NT2/D1 (cell line): ENCODE measurements around the gene FBXL20.
A peak's percentile ranks its signal among the peaks of the same experiment; 100 is the strongest.

ENCODE experiments used
- DNase-seq: peaks from one replicate; pipeline ENCODE4 v3.0.0-alpha.2; 2011; ENCODE audit warnings: low read depth, low spot score
- H3K27me3 ChIP-seq: 2 replicates; pipeline ENCODE4 v1.6.0; 2011; ENCODE audit warnings: mild to moderate bottlenecking; ENCODE audit not compliant: insufficient read length, insufficient read depth
- H3K36me3 ChIP-seq: 2 replicates; pipeline ENCODE4 v1.6.1; 2011; ENCODE audit warnings: mild to moderate bottlenecking, low read length, mixed read lengths; ENCODE audit not compliant: insufficient read depth, insufficient read length
- H3K4me1 ChIP-seq: 2 replicates; pipeline ENCODE4 v1.5.1; 2011; ENCODE audit not compliant: insufficient read depth, insufficient read length
- H3K4me3 ChIP-seq: 2 replicates; pipeline ENCODE4 v1.5.1; 2011; ENCODE audit warnings: low read depth; ENCODE audit not compliant: insufficient read length
- H3K9ac ChIP-seq: 2 replicates; pipeline ENCODE4 v1.6.0; 2011; ENCODE audit warnings: low read depth; ENCODE audit not compliant: insufficient read length
- H3K9me3 ChIP-seq: 2 replicates; pipeline ENCODE4 v1.5.1; 2011; ENCODE audit warnings: mild to moderate bottlenecking, low read length; ENCODE audit not compliant: insufficient read depth
- SUZ12 ChIP-seq: IDR thresholded peaks from 2 replicates; pipeline ENCODE4 v1.6.1; 2011; ENCODE audit not compliant: insufficient read length, insufficient read depth; ENCODE audit errors: extremely low read depth
- YY1 ChIP-seq: IDR thresholded peaks from 2 replicates; pipeline ENCODE4 v1.6.1; 2011; ENCODE audit not compliant: insufficient read length, insufficient read depth
- ZNF274 ChIP-seq: IDR thresholded peaks from 2 replicates; pipeline ENCODE4 v1.6.1; 2011; ENCODE audit warnings: mild to moderate bottlenecking, low read depth, low read length

FBXL20 gene

GRCh38 chr17:39229274-39229913, 172.0 kb downstream of the FBXL20 start:
- TF ChIP-seq ZNF274: no peak
- peaks cover 21% of the 10 kb centered on the region for H3K27me3 ChIP-seq
- no peak for DNase-seq
- H3K9ac ChIP-seq: no peak overlapping the region
- peaks cover 12% of the 10 kb centered on the region for H3K4me1 ChIP-seq
- no peak overlapping the region for H3K4me3 ChIP-seq
- H3K9me3 ChIP-seq: no peaks in the 10 kb centered on the region
- no peaks in the 10 kb centered on the region for H3K36me3 ChIP-seq

GRCh38 chr17:39227364-39227919, 174.0 kb downstream of the FBXL20 start:
- DNase-seq: no peak
- Histone ChIP-seq H3K27me3 (peaks cover 41% of the 10 kb centered on the region), H3K9me3 (no peaks in the 10 kb centered on the region), H3K36me3 (no peaks in the 10 kb centered on the region), H3K9ac (no peak overlapping the region), H3K4me3 (no peak overlapping the region), H3K4me1 (peaks cover 24% of the 10 kb centered on the region)
- TF ChIP-seq YY1: no peak
- TF ChIP-seq SUZ12: no peak
- no peak for TF ChIP-seq ZNF274

- Histone ChIP-seq H3K36me3 (no peaks in the 10 kb centered on the region), H3K9me3 (no peaks in the 10 kb centered on the region), H3K4me1 (peaks cover 21% of the 10 kb centered on the region), H3K4me3 (no peak overlapping the region), H3K27me3 (peaks cover 48% of the 10 kb centered on the region), H3K9ac (peak overlapping the region; percentile 6)
- TF ChIP-seq SUZ12 (no peak), ZNF274 (no peak), YY1 (no peak)
- peak; percentile 76 for DNase-seq
Observed at GRCh38 chr17:39225959-39226683, 175.3 kb downstream of the FBXL20 start.

GRCh38 chr17:39225308-39225958, 176.0 kb downstream of the FBXL20 start, which contains the start of gene STAC2:
Gene STAC2 (minus strand): TSS chr17:39225945. CDS start chr17:39225502, 443 bp downstream.
- Histone ChIP-seq H3K9me3 (no peaks in the 10 kb centered on the region), H3K27me3 (peaks cover 48% of the 10 kb centered on the region), H3K9ac (peak within 1 kb of the TSS; percentile 25), H3K4me3 (peak within 1 kb of the TSS; percentile 60), H3K4me1 (peaks cover 19% of the 10 kb centered on the region), H3K36me3 (no peaks in the 10 kb centered on the region)
- TF ChIP-seq YY1 (no peak), ZNF274 (no peak), SUZ12 (no peak)
- no peak for DNase-seq

GRCh38 chr17:39224778-39225307, 176.6 kb downstream of the FBXL20 start:
- no peak for DNase-seq
- Histone ChIP-seq H3K4me1 (peaks cover 23% of the 10 kb centered on the region), H3K27me3 (peaks cover 48% of the 10 kb centered on the region), H3K9me3 (no peaks in the 10 kb centered on the region), H3K4me3 (peak overlapping the region; percentile 60), H3K36me3 (no peaks in the 10 kb centered on the region), H3K9ac (peak overlapping the region; percentile 25)
- TF ChIP-seq SUZ12: peak; percentile 52
- TF ChIP-seq ZNF274: no peak
- no peak for TF ChIP-seq YY1

GRCh38 chr17:39223907-39224777, 177.3 kb downstream of the FBXL20 start:
- H3K27me3 ChIP-seq: peaks cover 48% of the 10 kb centered on the region
- no peaks in the 10 kb centered on the region for H3K36me3 ChIP-seq
- no peaks in the 10 kb centered on the region for H3K9me3 ChIP-seq
- peak overlapping the region; percentile 45 for H3K9ac ChIP-seq
- TF ChIP-seq SUZ12: peak; percentile 85
- no peak for TF ChIP-seq ZNF274
- TF ChIP-seq YY1: no peak
- peaks cover 21% of the 10 kb centered on the region for H3K4me1 ChIP-seq
- peak overlapping the region; percentile 60 for H3K4me3 ChIP-seq
- no peak for DNase-seq
